ENCODE data around the gene CLCN7.
A peak's percentile ranks its signal among the peaks of the same experiment; 100 is the strongest.

Gene CLCN7

GRCh38 chr16:1466968-1467521 lies 7.8 kb downstream of the CLCN7 start:
- FAIRE-seq, result no peak
- DNase-seq (ENCODE audit: insufficient read length), result no peak
- TF ChIP-seq TAF1 (IDR thresholded peaks at IDR 0.05; ENCODE audit: borderline replicate concordance, low read depth, low read length) (no peak), POLR2AphosphoS5 (IDR thresholded peaks at IDR 0.05; ENCODE audit: low read depth, low read length) (no peak), POLR2A (IDR thresholded peaks at IDR 0.05; ENCODE audit: low read depth, low read length) (no peak)

GRCh38 chr16:1466054-1466453 lies 8.8 kb downstream of the CLCN7 start:
- no peak for TF ChIP-seq POLR2AphosphoS5 (IDR thresholded peaks at IDR 0.05; ENCODE audit: low read depth, low read length)
- no peak for TF ChIP-seq POLR2A (IDR thresholded peaks at IDR 0.05; ENCODE audit: low read depth, low read length)
- TF ChIP-seq TAF1 (IDR thresholded peaks at IDR 0.05; ENCODE audit: borderline replicate concordance, low read depth, low read length), result no peak
- DNase-seq (ENCODE audit: insufficient read length), result no peak
- no peak for FAIRE-seq

GRCh38 chr16:1465567-1465915 lies 9.3 kb downstream of the CLCN7 start:
- TF ChIP-seq TAF1 (IDR thresholded peaks at IDR 0.05; ENCODE audit: borderline replicate concordance, low read depth, low read length), result no peak
- no peak for TF ChIP-seq POLR2A (IDR thresholded peaks at IDR 0.05; ENCODE audit: low read depth, low read length)
- no peak for TF ChIP-seq POLR2AphosphoS5 (IDR thresholded peaks at IDR 0.05; ENCODE audit: low read depth, low read length)
- no peak for DNase-seq (ENCODE audit: insufficient read length)
- no peak for FAIRE-seq

- FAIRE-seq (no peak), DNase-seq (ENCODE audit: insufficient read length) (no peak)
- no peak for TF ChIP-seq POLR2AphosphoS5 (IDR thresholded peaks at IDR 0.05; ENCODE audit: low read depth, low read length)
- TF ChIP-seq POLR2A (IDR thresholded peaks at IDR 0.05; ENCODE audit: low read depth, low read length), result no peak
- TF ChIP-seq TAF1 (IDR thresholded peaks at IDR 0.05; ENCODE audit: borderline replicate concordance, low read depth, low read length), result no peak
Measured at GRCh38 chr16:1464894-1465566, 9.8 kb downstream of the CLCN7 start.

GRCh38 chr16:1464196-1464893 lies 10.5 kb downstream of the CLCN7 start:
- no peak for TF ChIP-seq POLR2A (IDR thresholded peaks at IDR 0.05; ENCODE audit: low read depth, low read length)
- no peak for TF ChIP-seq TAF1 (IDR thresholded peaks at IDR 0.05; ENCODE audit: borderline replicate concordance, low read depth, low read length)
- no peak for TF ChIP-seq POLR2AphosphoS5 (IDR thresholded peaks at IDR 0.05; ENCODE audit: low read depth, low read length)
- no peak for DNase-seq (ENCODE audit: insufficient read length)
- FAIRE-seq, result no peak

- TF ChIP-seq POLR2A (IDR thresholded peaks at IDR 0.05; ENCODE audit: low read depth, low read length) (no peak), TAF1 (IDR thresholded peaks at IDR 0.05; ENCODE audit: borderline replicate concordance, low read depth, low read length) (no peak), POLR2AphosphoS5 (IDR thresholded peaks at IDR 0.05; ENCODE audit: low read depth, low read length) (no peak)
- no peak for FAIRE-seq
- no peak for DNase-seq (ENCODE audit: insufficient read length)
Measured at GRCh38 chr16:1461146-1461545, 13.7 kb downstream of the CLCN7 start.

- DNase-seq (ENCODE audit: insufficient read length) (no peak), FAIRE-seq (no peak)
- TF ChIP-seq POLR2A (IDR thresholded peaks at IDR 0.05; ENCODE audit: low read depth, low read length) (no peak), POLR2AphosphoS5 (IDR thresholded peaks at IDR 0.05; ENCODE audit: low read depth, low read length) (no peak), TAF1 (IDR thresholded peaks at IDR 0.05; ENCODE audit: borderline replicate concordance, low read depth, low read length) (no peak)
Measured at GRCh38 chr16:1460602-1461138, 14.2 kb downstream of the CLCN7 start.

GRCh38 chr16:1459967-1460366 lies 14.9 kb downstream of the CLCN7 start:
- TF ChIP-seq TAF1 (IDR thresholded peaks at IDR 0.05; ENCODE audit: borderline replicate concordance, low read depth, low read length) (no peak), POLR2A (IDR thresholded peaks at IDR 0.05; ENCODE audit: low read depth, low read length) (no peak), POLR2AphosphoS5 (IDR thresholded peaks at IDR 0.05; ENCODE audit: low read depth, low read length) (no peak)
- FAIRE-seq, result no peak
- DNase-seq (ENCODE audit: insufficient read length), result no peak

GRCh38 chr16:1458977-1459341 lies 15.9 kb downstream of the CLCN7 start:
- peak; percentile 69 for FAIRE-seq
- no peak for DNase-seq (ENCODE audit: insufficient read length)
- TF ChIP-seq POLR2A (IDR thresholded peaks at IDR 0.05; ENCODE audit: low read depth, low read length) (no peak), TAF1 (IDR thresholded peaks at IDR 0.05; ENCODE audit: borderline replicate concordance, low read depth, low read length) (no peak), POLR2AphosphoS5 (IDR thresholded peaks at IDR 0.05; ENCODE audit: low read depth, low read length) (no peak)

- DNase-seq (ENCODE audit: insufficient read length) (no peak), FAIRE-seq (no peak)
Measured at GRCh38 chr16:1458336-1458976, 16.4 kb downstream of the CLCN7 start.

GRCh38 chr16:1457489-1458245 lies 17.2 kb downstream of the CLCN7 start:
- TF ChIP-seq POLR2AphosphoS5 (IDR thresholded peaks at IDR 0.05; ENCODE audit: low read depth, low read length), result no peak
- no peak for TF ChIP-seq TAF1 (IDR thresholded peaks at IDR 0.05; ENCODE audit: borderline replicate concordance, low read depth, low read length)
- TF ChIP-seq POLR2A (IDR thresholded peaks at IDR 0.05; ENCODE audit: low read depth, low read length), result no peak
- no peak for FAIRE-seq
- no peak for DNase-seq (ENCODE audit: insufficient read length)

More at GRCh38 chr16:1458336-1458976, 16.4 kb downstream of the CLCN7 start:
- TF ChIP-seq TAF1 (IDR thresholded peaks at IDR 0.05; ENCODE audit: borderline replicate concordance, low read depth, low read length) (no peak), POLR2A (IDR thresholded peaks at IDR 0.05; ENCODE audit: low read depth, low read length) (no peak), POLR2AphosphoS5 (IDR thresholded peaks at IDR 0.05; ENCODE audit: low read depth, low read length) (no peak)
